Activated naive CD4-positive, alpha-beta T cell treated with anti-CD3 and anti-CD28 coated beads, Interleukin-2, amount 10 ng/mL, durations not matched to agents 7 days and 5 days (primary cell): ENCODE data around the gene ZNF333.

Experiments
- CTCF ChIA-PET: fragments of 350-600 bp; sonication (Branson Sonifier 250); formaldehyde crosslinking; loops from one replicate; lab custom pipeline; 2021; ENCODE audit warnings: antibody characterized with exemption; lab: Charles Lee
- DNase-seq: peaks from one replicate; pipeline ENCODE4 v3.0.0-alpha.2; 2020
- H3K27ac Mint-ChIP-seq: one replicate; pipeline ENCODE4 v1.8.0; 2021; ENCODE audit warnings: mild to moderate bottlenecking, moderate library complexity, mixed read lengths
- H3K27me3 Mint-ChIP-seq: one replicate; pipeline ENCODE4 v1.8.0; 2021; ENCODE audit warnings: mild to moderate bottlenecking, mixed read lengths
- H3K36me3 Mint-ChIP-seq: one replicate; pipeline ENCODE4 v1.8.0; 2021; ENCODE audit warnings: mixed read lengths
- H3K4me1 Mint-ChIP-seq: one replicate; pipeline ENCODE4 v1.8.0; 2021; ENCODE audit warnings: mixed read lengths
- H3K4me3 Mint-ChIP-seq: one replicate; pipeline ENCODE4 v1.8.0; 2021; ENCODE audit warnings: mild to moderate bottlenecking, moderate library complexity, mixed read lengths
- H3K9me3 Mint-ChIP-seq: one replicate; pipeline ENCODE4 v1.8.0; 2021; ENCODE audit warnings: mixed read lengths

Gene ZNF333

DNA sequence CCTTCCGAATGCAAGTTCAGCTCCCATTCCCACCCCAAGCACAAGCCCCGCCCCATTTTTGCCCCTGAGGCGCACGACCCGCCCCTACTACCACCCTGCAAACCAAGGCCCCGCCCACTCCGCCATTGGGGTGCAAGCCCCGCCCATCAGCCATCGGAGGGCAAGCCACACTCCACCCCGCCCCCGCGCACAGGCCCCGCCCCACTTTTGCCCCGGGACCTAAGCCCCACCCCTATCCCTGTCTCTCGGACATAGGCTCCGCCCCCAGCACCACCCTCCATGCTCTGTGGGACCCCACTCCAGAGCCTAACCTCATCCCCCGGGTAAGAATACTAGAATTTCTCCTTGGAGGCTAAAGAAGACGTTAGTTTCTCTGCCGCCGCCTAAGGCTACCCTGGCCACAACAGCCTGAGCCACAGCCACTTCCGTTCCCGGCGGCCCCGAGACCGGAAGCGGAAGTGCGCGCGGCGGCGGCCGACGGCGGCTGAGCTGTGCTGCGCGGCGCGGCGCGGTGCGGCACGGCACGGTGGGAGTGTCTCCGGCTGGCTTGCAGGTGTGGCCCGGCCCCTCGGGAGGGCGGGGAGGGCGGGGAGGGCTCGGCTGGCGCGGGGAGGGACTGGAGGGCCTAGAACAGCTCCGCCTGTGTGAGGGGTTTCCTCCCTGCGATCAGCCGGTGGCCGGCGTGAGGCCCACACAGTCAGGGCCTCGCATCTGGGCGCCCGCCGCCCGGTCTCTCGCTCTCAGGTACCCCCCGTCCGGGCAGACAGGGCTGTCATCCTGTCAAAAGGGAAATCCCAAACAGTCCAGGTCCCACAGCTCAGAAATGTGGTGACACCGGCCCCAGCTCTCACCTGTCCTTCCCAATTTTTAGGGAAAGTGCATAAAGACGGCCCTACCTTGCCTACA, at the start of gene ZNF333:
Gene ZNF333, plus strand, starts transcription at position 451 of the 906 bp plus-strand sequence. CDS start 3,444 bp downstream, outside the sequence.
- H3K4me3 Mint-ChIP-seq, result peak within 1 kb of the TSS; percentile 93
- H3K27me3 Mint-ChIP-seq, result no peaks in the 10 kb centered on the region
- peak; percentile 100 for DNase-seq
- peak within 1 kb of the TSS; percentile 100 for H3K27ac Mint-ChIP-seq
- CTCF ChIA-PET, result interaction anchor here (0.9 to 8.2 kb wide), 2 partner anchors 106 to 116 kb away, joined by 3 to 170 read pairs; partner anchors contain the start of gene NDUFB7
- H3K36me3 Mint-ChIP-seq, result no peaks in the 10 kb centered on the region
- peaks cover 23% of the 10 kb centered on the region for H3K4me1 Mint-ChIP-seq
- H3K9me3 Mint-ChIP-seq, result no peaks in the 10 kb centered on the region

GRCh38 chr19:14648506-14648905, 41.3 kb upstream of the ZNF333 start:
- peaks cover 27% of the 10 kb centered on the region for H3K27me3 Mint-ChIP-seq

DNA sequence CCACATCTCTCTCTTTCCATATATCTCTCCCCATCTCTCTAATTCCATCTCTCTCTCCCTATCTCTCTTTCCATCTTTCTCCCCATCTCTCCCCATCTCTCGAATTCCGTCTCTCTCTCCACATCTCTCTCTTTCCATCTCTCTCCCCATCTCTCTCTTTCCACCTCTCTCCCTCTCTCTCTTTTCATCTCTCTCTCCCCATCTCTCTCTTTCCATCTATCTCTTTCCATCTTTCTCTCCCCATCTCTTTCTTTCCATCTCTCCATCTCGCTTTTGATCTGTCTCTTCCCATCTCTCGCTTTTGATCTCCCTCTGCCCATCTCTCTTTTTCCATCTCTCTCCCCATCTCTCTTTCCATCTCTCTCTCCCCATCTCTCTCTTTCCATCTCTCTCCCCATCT, 40.8 kb upstream of the ZNF333 start:
- CTCF ChIA-PET, result no interaction called here
- no peak overlapping the region for H3K4me3 Mint-ChIP-seq
- no peak overlapping the region for H3K27ac Mint-ChIP-seq
- DNase-seq, result no peak
- peaks cover 2% of the 10 kb centered on the region for H3K9me3 Mint-ChIP-seq
- no peaks in the 10 kb centered on the region for H3K4me1 Mint-ChIP-seq
- H3K36me3 Mint-ChIP-seq, result no peaks in the 10 kb centered on the region
- peaks cover 27% of the 10 kb centered on the region for H3K27me3 Mint-ChIP-seq

More at GRCh38 chr19:14648506-14648905, 41.3 kb upstream of the ZNF333 start:
- CTCF ChIA-PET, result no interaction called here
- DNase-seq, result no peak
- Mint-ChIP-seq H3K9me3 (peaks cover 4% of the 10 kb centered on the region), H3K4me1 (no peaks in the 10 kb centered on the region), H3K27ac (no peak overlapping the region), H3K36me3 (no peaks in the 10 kb centered on the region), H3K4me3 (no peak overlapping the region)

GRCh38 chr19:14650161-14650560, 39.7 kb upstream of the ZNF333 start:
- H3K27ac Mint-ChIP-seq, result no peak overlapping the region
- CTCF ChIA-PET, result no interaction called here
- H3K4me3 Mint-ChIP-seq, result no peak overlapping the region
- peaks cover 27% of the 10 kb centered on the region for H3K27me3 Mint-ChIP-seq
- no peaks in the 10 kb centered on the region for H3K36me3 Mint-ChIP-seq
- H3K9me3 Mint-ChIP-seq, result peaks cover 2% of the 10 kb centered on the region
- H3K4me1 Mint-ChIP-seq, result no peaks in the 10 kb centered on the region
- DNase-seq, result no peak

GRCh38 chr19:14654786-14655560, 34.9 kb upstream of the ZNF333 start:
- Mint-ChIP-seq H3K4me1 (no peaks in the 10 kb centered on the region), H3K27ac (no peak overlapping the region), H3K36me3 (no peaks in the 10 kb centered on the region), H3K4me3 (no peak overlapping the region), H3K27me3 (peaks cover 11% of the 10 kb centered on the region), H3K9me3 (no peaks in the 10 kb centered on the region)
- CTCF ChIA-PET, result no interaction called here
- no peak for DNase-seq

DNA sequence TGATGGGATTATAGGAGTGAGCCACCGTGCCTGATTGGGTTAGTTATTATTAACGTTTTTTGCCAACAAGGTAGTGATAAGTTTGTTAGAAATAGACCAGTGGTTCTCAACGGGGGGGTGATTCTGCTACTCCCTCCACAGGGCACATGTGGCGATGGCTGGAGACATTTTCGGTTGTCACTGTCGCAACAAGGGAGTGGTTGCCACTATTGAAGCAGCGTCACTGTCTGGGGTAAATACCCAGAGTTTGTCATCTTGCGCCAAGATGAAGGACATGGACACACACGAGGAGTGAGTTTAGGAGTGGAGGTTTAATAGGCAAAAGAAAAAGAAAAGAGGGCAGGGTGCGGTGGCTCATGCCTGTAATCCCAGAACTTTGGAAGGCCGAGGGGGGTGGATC, 34.1 kb upstream of the ZNF333 start:
- Mint-ChIP-seq H3K27ac (no peak overlapping the region), H3K9me3 (no peaks in the 10 kb centered on the region), H3K27me3 (peaks cover 6% of the 10 kb centered on the region), H3K36me3 (no peaks in the 10 kb centered on the region), H3K4me1 (no peaks in the 10 kb centered on the region), H3K4me3 (no peak overlapping the region)
- no peak for DNase-seq
- CTCF ChIA-PET, result no interaction called here

DNA sequence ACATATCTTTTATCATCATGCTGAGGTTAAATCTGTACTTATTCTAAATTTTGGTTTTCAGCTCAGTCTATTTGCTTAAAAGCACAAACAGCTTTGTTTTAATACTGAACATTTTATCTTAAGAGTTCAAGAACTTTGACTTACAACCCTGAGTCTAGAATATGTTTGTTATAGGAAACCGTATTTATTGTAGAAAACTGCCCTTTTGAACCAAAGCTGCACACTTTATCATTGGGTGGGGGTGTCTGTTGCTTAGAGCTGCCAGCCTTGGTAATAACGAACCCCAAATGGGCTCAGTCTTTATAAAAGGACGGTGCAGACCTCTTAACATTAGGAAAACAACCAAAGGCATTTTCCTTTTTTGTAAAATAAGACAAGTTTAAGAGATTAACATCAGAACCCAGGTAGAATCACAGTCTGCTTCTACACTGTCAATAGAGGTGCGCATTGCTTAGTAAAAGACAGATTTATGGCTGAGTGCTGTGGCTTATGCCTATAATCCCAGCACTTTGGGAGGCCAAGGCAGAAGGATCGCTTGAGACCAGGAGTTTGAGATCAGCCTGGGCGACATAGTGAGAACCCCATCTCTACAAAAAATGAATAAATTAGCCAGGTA, 29.9 kb upstream of the ZNF333 start:
- no peak for DNase-seq
- no peak overlapping the region for H3K4me3 Mint-ChIP-seq
- no peak overlapping the region for H3K27ac Mint-ChIP-seq
- H3K4me1 Mint-ChIP-seq, result no peaks in the 10 kb centered on the region
- CTCF ChIA-PET, result no interaction called here
- no peaks in the 10 kb centered on the region for H3K36me3 Mint-ChIP-seq
- peaks cover 9% of the 10 kb centered on the region for H3K27me3 Mint-ChIP-seq
- no peaks in the 10 kb centered on the region for H3K9me3 Mint-ChIP-seq

DNA sequence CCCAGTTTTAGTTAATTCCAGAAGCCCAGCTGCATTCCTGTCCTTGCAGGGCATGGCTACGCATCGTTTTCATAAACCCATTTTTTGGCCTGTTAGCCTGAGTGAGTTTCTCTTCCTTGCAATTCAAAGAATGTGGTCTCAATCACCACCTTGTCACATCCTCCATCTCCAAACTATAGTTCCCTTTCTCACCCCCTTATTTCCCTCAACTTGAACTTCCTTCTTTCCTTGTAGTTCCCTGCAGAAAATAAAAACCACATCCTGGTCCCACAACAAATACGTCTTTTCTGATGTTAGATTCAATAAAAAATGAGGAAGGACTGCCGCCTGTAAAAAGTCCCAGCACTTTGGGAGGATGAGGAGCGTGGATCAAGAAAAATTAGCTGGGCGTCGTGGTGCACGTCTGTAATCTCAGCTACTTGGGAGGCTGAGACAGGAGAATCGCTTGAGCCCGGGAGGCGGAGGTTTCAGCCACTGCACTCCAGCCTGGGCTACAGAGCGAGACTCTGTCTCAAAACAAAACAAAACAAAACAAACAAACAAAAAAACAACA, 28.4 kb upstream of the ZNF333 start:
- Mint-ChIP-seq H3K4me3 (no peak overlapping the region), H3K4me1 (no peaks in the 10 kb centered on the region), H3K27ac (no peak overlapping the region), H3K27me3 (peaks cover 9% of the 10 kb centered on the region), H3K9me3 (no peaks in the 10 kb centered on the region), H3K36me3 (no peaks in the 10 kb centered on the region)
- no peak for DNase-seq
- CTCF ChIA-PET, result no interaction called here

- DNase-seq, result no peak
- Mint-ChIP-seq H3K27me3 (peaks cover 19% of the 10 kb centered on the region), H3K4me1 (no peaks in the 10 kb centered on the region), H3K36me3 (no peaks in the 10 kb centered on the region), H3K27ac (no peak overlapping the region), H3K4me3 (no peak overlapping the region), H3K9me3 (peaks cover 5% of the 10 kb centered on the region)
- CTCF ChIA-PET, result no interaction called here
Observed at GRCh38 chr19:14669940-14670339, 19.9 kb upstream of the ZNF333 start.

DNA sequence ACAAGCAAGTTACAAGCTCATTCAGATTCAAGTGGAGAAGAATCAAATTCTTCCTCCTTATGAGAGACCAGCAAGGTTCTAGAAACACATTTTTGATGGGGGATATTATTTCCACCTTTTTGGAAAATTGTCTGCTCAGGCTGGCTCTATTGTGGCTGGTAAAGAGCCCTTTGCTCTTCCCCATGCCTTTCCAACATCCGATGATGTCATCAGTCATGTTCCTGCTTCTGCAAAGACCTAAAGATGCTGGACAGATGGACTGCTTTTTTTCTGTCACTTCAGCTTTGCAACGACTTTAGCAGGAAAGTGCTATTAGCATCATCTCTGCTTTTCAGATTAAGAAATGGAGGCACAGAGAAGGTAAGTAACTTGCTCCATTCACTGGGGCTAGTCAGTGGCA, 19.4 kb upstream of the ZNF333 start:
- peaks cover 5% of the 10 kb centered on the region for H3K9me3 Mint-ChIP-seq
- no peaks in the 10 kb centered on the region for H3K4me1 Mint-ChIP-seq
- no peak overlapping the region for H3K27ac Mint-ChIP-seq
- H3K4me3 Mint-ChIP-seq, result no peak overlapping the region
- no peaks in the 10 kb centered on the region for H3K36me3 Mint-ChIP-seq
- no peak for DNase-seq
- CTCF ChIA-PET, result no interaction called here
- peaks cover 19% of the 10 kb centered on the region for H3K27me3 Mint-ChIP-seq

- Mint-ChIP-seq H3K4me1 (no peaks in the 10 kb centered on the region), H3K27me3 (peaks cover 15% of the 10 kb centered on the region), H3K36me3 (no peaks in the 10 kb centered on the region), H3K4me3 (no peak overlapping the region), H3K9me3 (peaks cover 2% of the 10 kb centered on the region), H3K27ac (no peak overlapping the region)
- CTCF ChIA-PET, result interaction anchor here (0.5 kb wide), 1 partner anchor 15 kb away, joined by 3 read pairs; no protein-coding TSS in a partner anchor
- no peak for DNase-seq
Observed at GRCh38 chr19:14672188-14672872, 17.5 kb upstream of the ZNF333 start.

DNA sequence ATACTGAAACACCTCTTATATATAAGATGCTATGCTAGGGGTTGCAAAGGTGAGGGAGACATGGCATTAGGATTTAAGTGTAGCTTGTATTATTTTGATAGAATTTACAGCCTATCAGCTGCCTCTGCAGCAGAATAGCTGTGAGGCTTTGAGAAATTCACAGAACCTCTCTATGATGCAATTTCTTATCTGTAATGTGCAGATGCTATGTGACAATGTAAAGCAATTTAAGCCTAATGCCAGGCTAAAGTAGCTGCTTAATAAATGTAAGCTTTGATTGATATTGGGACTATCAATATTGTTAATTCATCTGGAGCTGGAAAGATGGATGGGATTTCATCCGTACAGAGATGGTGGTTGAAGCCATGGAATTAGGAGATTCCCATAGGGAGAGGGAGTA, 16.8 kb upstream of the ZNF333 start:
- Mint-ChIP-seq H3K4me3 (no peak overlapping the region), H3K36me3 (no peaks in the 10 kb centered on the region), H3K27ac (no peak overlapping the region), H3K9me3 (peaks cover 2% of the 10 kb centered on the region), H3K27me3 (peaks cover 15% of the 10 kb centered on the region), H3K4me1 (no peaks in the 10 kb centered on the region)
- DNase-seq, result no peak
- CTCF ChIA-PET, result interaction anchor here (0.5 kb wide), 1 partner anchor 14 kb away, joined by 3 read pairs; no protein-coding TSS in a partner anchor

DNA sequence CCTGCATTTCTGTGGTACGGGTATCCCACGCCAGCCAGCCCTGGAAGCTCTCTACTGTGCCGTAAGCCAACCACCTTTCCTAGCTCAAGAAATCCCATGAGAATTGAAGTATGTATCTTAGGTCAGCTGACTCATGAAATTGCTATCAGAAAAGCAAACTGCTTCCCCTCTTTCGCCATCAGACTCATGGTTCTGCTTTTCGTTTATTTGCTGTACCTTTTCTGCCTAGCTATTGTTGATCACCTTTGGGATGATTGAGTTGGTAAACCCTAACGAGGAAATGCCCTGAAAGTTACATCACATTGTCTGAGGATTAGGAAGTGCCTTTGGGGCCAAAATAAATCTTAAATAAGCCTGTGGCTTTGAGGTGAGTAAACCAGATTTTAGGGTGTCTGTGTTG, 15.1 kb upstream of the ZNF333 start, which contains the start of gene ADGRE3:
Gene ADGRE3, minus strand, starts transcription at position 81 of the 400 bp plus-strand sequence. Its CDS starts 74 bp downstream, at position 7.
- no peaks in the 10 kb centered on the region for H3K36me3 Mint-ChIP-seq
- H3K4me3 Mint-ChIP-seq, result no peak within 1 kb of the TSS
- CTCF ChIA-PET, result no interaction called here
- H3K27ac Mint-ChIP-seq, result no peak within 1 kb of the TSS
- H3K27me3 Mint-ChIP-seq, result peaks cover 15% of the 10 kb centered on the region
- DNase-seq, result no peak
- peaks cover 2% of the 10 kb centered on the region for H3K9me3 Mint-ChIP-seq
- no peaks in the 10 kb centered on the region for H3K4me1 Mint-ChIP-seq
